K562 (cell line): ENCODE data around the gene MCCD1. TPM values are rescaled to one million over a fixed set of nuclear protein-coding genes. Genes with fewer than 3 reads are reported as not detected.

Experiments
- BDP1 ChIP-seq: IDR thresholded peaks from 3 replicates; pipeline ENCODE4 v1.6.1; 2011; ENCODE audit not compliant: insufficient read length, insufficient read depth
- CREB1 ChIP-seq, 2 experiments: sonication (generic) in 1 of 2; formaldehyde crosslinking in 1 of 2; IDR thresholded peaks; 2 replicates each; pipeline versions ENCODE4 v1.6.1 to v1.8.0; 2012 to 2022; ENCODE audit warnings: inconsistent platforms in 1 of 2, mild to moderate bottlenecking in 1 of 2, missing genetic modification reagents in 1 of 2, moderate library complexity in 1 of 2
- HMGN3 ChIP-seq: IDR thresholded peaks from 2 replicates; pipeline ENCODE4 v1.6.1; 2011; ENCODE audit warnings: borderline replicate concordance, low read depth, mild to moderate bottlenecking, mixed read lengths, low read length; ENCODE audit not compliant: insufficient read length; ENCODE audit errors: extremely low read depth
- JUN ChIP-seq, 2 experiments: sonication (generic) in 1 of 2; formaldehyde crosslinking in 1 of 2; IDR thresholded peaks; 2 replicates each; pipeline versions ENCODE4 v1.6.1 to v1.8.0; 2012 to 2022; ENCODE audit warnings: borderline replicate concordance in 2 of 2, mild to moderate bottlenecking in 2 of 2, improper control_type of control experiment in 1 of 2, low read depth in 1 of 2, low read length in 1 of 2, missing genetic modification reagents in 1 of 2
- KDM5B ChIP-seq: fragments of 200-600 bp; sonication (generic); IDR thresholded peaks from 2 replicates; pipeline ENCODE4 v1.6.1; 2012; ENCODE audit warnings: low read depth, mild to moderate bottlenecking, moderate library complexity, low read length, control low read depth, inconsistent platforms; ENCODE audit not compliant: insufficient replicate concordance
- MXI1 ChIP-seq: IDR thresholded peaks from 2 replicates; pipeline ENCODE4 v1.6.1; 2011; ENCODE audit warnings: low read depth, mild to moderate bottlenecking, improper control_type of control experiment, low read length
- NFRKB ChIP-seq: fragments of 450-650 bp; IDR thresholded peaks from 2 replicates; pipeline ENCODE4 v1.6.1; 2016; ENCODE audit warnings: low read depth
- NFXL1 ChIP-seq: fragments of 450-650 bp; formaldehyde crosslinking; IDR thresholded peaks from 2 replicates; pipeline ENCODE4 v1.4.0; 2021; ENCODE audit warnings: mild to moderate bottlenecking
- PHF8 ChIP-seq: fragments of 200-600 bp; sonication (generic); IDR thresholded peaks from 2 replicates; pipeline ENCODE4 v1.6.1; 2012; ENCODE audit warnings: mixed run types, mild to moderate bottlenecking, inconsistent platforms, low read length, moderate library complexity, borderline replicate concordance
- POLR2A ChIP-seq: fragments of 450-650 bp; conservative IDR thresholded peaks from 2 replicates; pipeline ENCODE4 v1.6.1; 2016
- POU5F1 ChIP-seq: fragments of 150-350 bp; IDR thresholded peaks from 2 replicates; pipeline ENCODE4 v1.6.1; 2014; ENCODE audit warnings: borderline replicate concordance, low read length, low read depth, mild to moderate bottlenecking; ENCODE audit not compliant: partially characterized antibody
- PPARD ChIP-seq: fragments of 250-450 bp; sonication (Bioruptor Pico); IDR thresholded peaks from 2 replicates; pipeline ENCODE4 v1.8.0; 2022; ENCODE audit warnings: inconsistent platforms, mild to moderate bottlenecking, moderate library complexity
- PTBP1 ChIP-seq: fragments of 200-400 bp; formaldehyde crosslinking; IDR thresholded peaks from 2 replicates; pipeline ENCODE4 v1.6.1; 2017; ENCODE audit warnings: low read depth, low read length
- RFX1 ChIP-seq: fragments of 450-650 bp; IDR thresholded peaks from 2 replicates; pipeline ENCODE4 v1.6.1; 2016; ENCODE audit warnings: mild to moderate bottlenecking, moderate library complexity
- SIX5 ChIP-seq, 2 experiments: IDR thresholded peaks; 2 replicates each; pipeline ENCODE4 v1.6.1; 2011; ENCODE audit warnings: low read length in 2 of 2, borderline replicate concordance in 1 of 2, low read depth in 1 of 2, mild to moderate bottlenecking in 1 of 2, moderate library complexity in 1 of 2; ENCODE audit not compliant: insufficient read depth in 1 of 2
- SOX6 ChIP-seq: fragments of 450-650 bp; IDR thresholded peaks from 2 replicates; pipeline ENCODE4 v1.6.1; 2014; ENCODE audit warnings: mild to moderate bottlenecking
- TRIM28 ChIP-seq: fragments of 450-650 bp; IDR thresholded peaks from 2 replicates; pipeline ENCODE4 v1.6.1; 2017
- XRCC4 ChIP-seq: IDR thresholded peaks from one replicate; pipeline ENCODE4 v1.6.1; 2011; ENCODE audit not compliant: insufficient read depth, insufficient read length; ENCODE audit errors: extremely low read depth
- ZBTB17 ChIP-seq: fragments of 450-650 bp; formaldehyde crosslinking; IDR thresholded peaks from 2 replicates; pipeline ENCODE4 v1.4.0; 2020; ENCODE audit warnings: mild to moderate bottlenecking
- ZFP30 ChIP-seq: fragments of 250-450 bp; sonication (Bioruptor Pico); IDR thresholded peaks from 2 replicates; pipeline ENCODE4 v1.8.0; 2022; ENCODE audit warnings: moderate library complexity, mild to moderate bottlenecking, inconsistent platforms, borderline replicate concordance
- ZNF224 ChIP-seq: sonication (generic); formaldehyde crosslinking; IDR thresholded peaks from 2 replicates; pipeline ENCODE4 v1.8.0; 2022; ENCODE audit warnings: mild to moderate bottlenecking, missing genetic modification reagents
- ZNF282 ChIP-seq: sonication (generic); formaldehyde crosslinking; IDR thresholded peaks from 2 replicates; pipeline ENCODE4 v1.8.1; 2023; ENCODE audit warnings: missing genetic modification reagents
- polyA plus RNA-seq, 8 experiments: library from polyadenylated mRNA; depleted of rRNA in 4 of 8; stranded (reverse) in 5 of 8; unstranded in 3 of 8; fragments of >200 nt; fragmentation: Nextera tagmentation in 2 of 8; fragmentation: Illumina TruSeq in 1 of 8; extraction: Ambion mirVana in 2 of 8; extraction: Trizol in 1 of 8; gene quantifications; 2 replicates each; pipeline versions ENCODE4 v1.2.1 to v1.2.3, GENCODE V29; 2011 to 2014; ENCODE audit warnings: inconsistent platforms in 1 of 8, missing spikeins in 1 of 8
- total RNA-seq, 7 experiments: library from RNA; depleted of rRNA in 6 of 7; stranded (reverse); fragments of >200 nt in 6 of 7; fragmentation: Illumina TruSeq in 2 of 7; extraction: Trizol in 2 of 7; gene quantifications; 2 replicates each; pipeline versions ENCODE4 v1.2.1 to v1.2.3, GENCODE V29; 2011 to 2021; ENCODE audit warnings: low replicate concordance in 1 of 7
- TF ChIP-seq, protein P1 (sequence below): fragments of 450-650 bp; IDR thresholded peaks from 2 replicates; pipeline ENCODE4 v1.6.1; 2017; ENCODE audit warnings: mild to moderate bottlenecking, moderate library complexity
- TF ChIP-seq, protein P2 (sequence below): fragments of 200-800 bp; sonication (Bioruptor generic); IDR thresholded peaks from 2 replicates; pipeline ENCODE4 v1.6.1; 2017; ENCODE audit warnings: missing genetic modification characterization, missing compliant biosample characterization
- TF ChIP-seq, protein P3 (sequence below): fragments of 250-450 bp; sonication (Bioruptor Pico); IDR thresholded peaks from 2 replicates; pipeline ENCODE4 v1.8.0; 2021; ENCODE audit warnings: mild to moderate bottlenecking, moderate library complexity

MCCD1 gene
- total and polyA plus RNA-seq, 9 of the 15 experiments (the other 6 are each of a cell fraction or from before 2014, with no cell fraction given) = not detected

DNA sequence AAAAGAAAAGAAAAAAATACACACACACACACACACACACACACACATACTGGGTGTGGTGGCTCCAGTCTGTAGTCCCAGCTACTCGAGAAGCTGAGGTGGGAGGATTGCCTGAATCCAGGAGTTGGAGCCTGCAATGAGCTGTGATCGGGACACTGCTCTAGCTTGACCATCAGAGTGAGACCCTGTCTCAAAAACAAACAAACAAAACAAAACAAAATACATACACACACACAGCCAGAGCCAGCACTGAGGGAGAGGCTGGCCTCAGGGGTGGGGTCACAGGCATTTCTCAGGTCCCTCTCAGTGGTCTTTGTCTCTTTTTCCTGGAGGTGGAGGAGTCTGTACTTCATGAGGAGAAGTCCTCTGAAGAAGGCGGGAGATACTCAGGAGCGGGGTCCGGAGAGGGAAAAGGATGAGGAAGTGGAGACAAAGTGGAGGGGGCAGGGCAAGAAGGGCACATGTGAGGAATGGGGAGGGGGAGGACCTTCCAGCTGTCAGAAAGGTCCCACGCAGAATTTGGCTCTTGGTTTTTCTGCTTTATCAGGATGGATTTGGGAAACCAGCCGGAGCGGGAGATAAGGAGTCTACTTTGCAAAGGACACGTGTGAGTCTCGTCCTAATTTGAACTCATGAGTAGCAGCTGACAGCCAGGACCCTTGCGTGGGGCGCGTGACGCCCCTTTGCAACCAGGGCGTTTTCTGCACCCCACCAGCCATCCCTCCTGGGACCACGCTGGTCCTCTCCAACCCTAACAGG, 38.5 kb upstream of the MCCD1 start (continued):
- peak; percentile 46; the same call in 1 of the 2 replicates for TF ChIP-seq JUN (IDR thresholded peaks at IDR 0.05; ENCODE audit: borderline replicate concordance, low read depth, low read length)
- TF ChIP-seq JUN (CRISPR knock-in tag; IDR thresholded peaks at IDR 0.05; ENCODE audit: borderline replicate concordance) = no peak
- TF ChIP-seq PTBP1 = no peak
- TF ChIP-seq RFX1 = no peak
- no peak for TF ChIP-seq CREB1 (IDR thresholded peaks at IDR 0.05)
- no peak for TF ChIP-seq CREB1 (CRISPR knock-in tag; IDR thresholded peaks at IDR 0.05)
- TF ChIP-seq POU5F1 = no peak
- TF ChIP-seq, protein P1, sequence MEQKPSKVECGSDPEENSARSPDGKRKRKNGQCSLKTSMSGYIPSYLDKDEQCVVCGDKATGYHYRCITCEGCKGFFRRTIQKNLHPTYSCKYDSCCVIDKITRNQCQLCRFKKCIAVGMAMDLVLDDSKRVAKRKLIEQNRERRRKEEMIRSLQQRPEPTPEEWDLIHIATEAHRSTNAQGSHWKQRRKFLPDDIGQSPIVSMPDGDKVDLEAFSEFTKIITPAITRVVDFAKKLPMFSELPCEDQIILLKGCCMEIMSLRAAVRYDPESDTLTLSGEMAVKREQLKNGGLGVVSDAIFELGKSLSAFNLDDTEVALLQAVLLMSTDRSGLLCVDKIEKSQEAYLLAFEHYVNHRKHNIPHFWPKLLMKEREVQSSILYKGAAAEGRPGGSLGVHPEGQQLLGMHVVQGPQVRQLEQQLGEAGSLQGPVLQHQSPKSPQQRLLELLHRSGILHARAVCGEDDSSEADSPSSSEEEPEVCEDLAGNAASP = no peak
- no peak for TF ChIP-seq PHF8
- TF ChIP-seq ZNF224 (CRISPR knock-in tag) = no peak
- TF ChIP-seq, protein P2, sequence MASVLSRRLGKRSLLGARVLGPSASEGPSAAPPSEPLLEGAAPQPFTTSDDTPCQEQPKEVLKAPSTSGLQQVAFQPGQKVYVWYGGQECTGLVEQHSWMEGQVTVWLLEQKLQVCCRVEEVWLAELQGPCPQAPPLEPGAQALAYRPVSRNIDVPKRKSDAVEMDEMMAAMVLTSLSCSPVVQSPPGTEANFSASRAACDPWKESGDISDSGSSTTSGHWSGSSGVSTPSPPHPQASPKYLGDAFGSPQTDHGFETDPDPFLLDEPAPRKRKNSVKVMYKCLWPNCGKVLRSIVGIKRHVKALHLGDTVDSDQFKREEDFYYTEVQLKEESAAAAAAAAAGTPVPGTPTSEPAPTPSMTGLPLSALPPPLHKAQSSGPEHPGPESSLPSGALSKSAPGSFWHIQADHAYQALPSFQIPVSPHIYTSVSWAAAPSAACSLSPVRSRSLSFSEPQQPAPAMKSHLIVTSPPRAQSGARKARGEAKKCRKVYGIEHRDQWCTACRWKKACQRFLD = peak; percentile 60; the same call in 1 of the 2 replicates
- no peak for TF ChIP-seq PPARD (CRISPR knock-in tag)
- no peak for TF ChIP-seq XRCC4
- TF ChIP-seq ZNF282 (CRISPR knock-in tag) = no peak
- no peak for TF ChIP-seq ZFP30 (CRISPR knock-in tag)
- TF ChIP-seq MXI1 = 0 out of 2 replicates have a peak, but pooled peaks have one; percentile 19
- no peak for TF ChIP-seq KDM5B
- no peak for TF ChIP-seq HMGN3
- TF ChIP-seq BDP1 = no peak
- peak; percentile 39; the same call in 1 of the 2 replicates for TF ChIP-seq SOX6
- TF ChIP-seq TRIM28 = no peak
- TF ChIP-seq, protein P3, sequence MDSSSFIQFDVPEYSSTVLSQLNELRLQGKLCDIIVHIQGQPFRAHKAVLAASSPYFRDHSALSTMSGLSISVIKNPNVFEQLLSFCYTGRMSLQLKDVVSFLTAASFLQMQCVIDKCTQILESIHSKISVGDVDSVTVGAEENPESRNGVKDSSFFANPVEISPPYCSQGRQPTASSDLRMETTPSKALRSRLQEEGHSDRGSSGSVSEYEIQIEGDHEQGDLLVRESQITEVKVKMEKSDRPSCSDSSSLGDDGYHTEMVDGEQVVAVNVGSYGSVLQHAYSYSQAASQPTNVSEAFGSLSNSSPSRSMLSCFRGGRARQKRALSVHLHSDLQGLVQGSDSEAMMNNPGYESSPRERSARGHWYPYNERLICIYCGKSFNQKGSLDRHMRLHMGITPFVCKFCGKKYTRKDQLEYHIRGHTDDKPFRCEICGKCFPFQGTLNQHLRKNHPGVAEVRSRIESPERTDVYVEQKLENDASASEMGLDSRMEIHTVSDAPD = no peak
- TF ChIP-seq NFXL1 = no peak
- no peak for TF ChIP-seq ZBTB17 (CRISPR knock-in tag)
- TF ChIP-seq NFRKB = no peak
- TF ChIP-seq POLR2A = no peak
- no peak for TF ChIP-seq SIX5 (IDR thresholded peaks at IDR 0.05; ENCODE audit: borderline replicate concordance in 1 of 2, insufficient read depth in 1 of 2, low read depth in 1 of 2, low read length in 2 of 2)
